Tibial nerve (tissue), 4 donors: Measurements from ENCODE around the gene ZFAND3. TPM values are rescaled to one million over a fixed set of nuclear protein-coding genes. Genes with fewer than 3 reads are reported as not detected.

Experiments
- DNase-seq, 2 donors: peaks; one replicate each; pipeline ENCODE4 v3.0.0-alpha.2; 2019; ENCODE audit warnings: low spot score in 2 of 2
- H3K27ac ChIP-seq, 4 donors: fragments of 200-600 bp; sonication (generic) in 3 of 4; one replicate each; pipeline ENCODE4 v1.5.1; 2017 to 2019; ENCODE audit warnings: mild to moderate bottlenecking in 1 of 4
- H3K27me3 ChIP-seq, 2 donors: fragments of 200-600 bp; sonication (generic) in 1 of 2; one replicate each; pipeline versions ENCODE4 v1.5.1 to v1.6.0; 2017 to 2019
- H3K36me3 ChIP-seq, 3 donors: fragments of 200-600 bp; sonication (generic); one replicate each; pipeline ENCODE4 v1.5.1; 2018 to 2019
- H3K4me1 ChIP-seq, 4 donors: fragments of 200-600 bp; sonication (generic) in 3 of 4; one replicate each; pipeline ENCODE4 v1.5.1; 2017 to 2019
- H3K4me3 ChIP-seq, 4 donors: fragments of 200-600 bp; sonication (generic) in 3 of 4; one replicate each; pipeline ENCODE4 v1.5.1; 2017 to 2019; ENCODE audit warnings: mild to moderate bottlenecking in 1 of 4, moderate library complexity in 1 of 4
- H3K9me3 ChIP-seq, 4 donors: fragments of 200-600 bp; sonication (generic) in 3 of 4; one replicate each; pipeline ENCODE4 v1.5.1; 2017 to 2019
- CTCF ChIP-seq, 5 experiments: fragments of 200-600 bp in 3 of 5; fragments of 450-650 bp in 2 of 5; sonication (generic) in 3 of 5; IDR thresholded peaks; one replicate each; pipeline ENCODE4 v1.5.1; 2016 to 2019; ENCODE audit warnings: antibody characterized with exemption in 5 of 5, mild to moderate bottlenecking in 3 of 5, moderate library complexity in 2 of 5
- EP300 ChIP-seq, 2 donors: sonication (generic); formaldehyde crosslinking; IDR thresholded peaks; one replicate each; pipeline ENCODE4 v1.6.1; 2017; ENCODE audit warnings: antibody characterized with exemption in 2 of 2, mild to moderate bottlenecking in 1 of 2
- POLR2A ChIP-seq, 2 donors: fragments of 450-650 bp; IDR thresholded peaks; one replicate each; pipeline ENCODE4 v1.6.1; 2017; ENCODE audit warnings: antibody characterized with exemption in 2 of 2, mild to moderate bottlenecking in 2 of 2, moderate library complexity in 2 of 2
- WGBS, 2 donors: methylation state at CpG; one replicate each; pipeline ENCODE4 v1.1.5; 2018; 5-methylcytosine and 5-hydroxymethylcytosine counted together
- total RNA-seq, 4 donors: library from RNA; depleted of rRNA; stranded (reverse); fragments of >200 nt; gene quantifications; one replicate each; pipeline ENCODE4 v1.1.0, GENCODE V29; 2016

ZFAND3 gene
- total RNA-seq, 4 donors from 2014 or later, result 30.1 to 47.9 (median 39.1) TPM

- WGBS, 2 donors, result 90 to 97% methylated on average over 1 of the region's 1 CpG
- TF ChIP-seq CTCF (IDR thresholded peaks at IDR 0.05) (no peak), POLR2A (IDR thresholded peaks at IDR 0.05) (no peak), EP300 (IDR thresholded peaks at IDR 0.05) (no peak)
- Histone ChIP-seq H3K9me3 (peaks cover 0 to 18% (median 5%) of the 10 kb centered on the region in 4 donors), H3K27me3 (no peaks in the 10 kb centered on the region), H3K27ac (no peak overlapping the region), H3K4me1 (peaks cover 0 to 16% (median 6%) of the 10 kb centered on the region in 4 donors), H3K36me3 (peaks cover 0 to 11% (median 0%) of the 10 kb centered on the region in 3 donors), H3K4me3 (no peak overlapping the region)
- DNase-seq, result no peak
These were observed 155.4 kb downstream of the ZFAND3 start for GRCh38 chr6:37974943-37975342.

- TF ChIP-seq EP300 (IDR thresholded peaks at IDR 0.05) (no peak), CTCF (IDR thresholded peaks at IDR 0.05) (no peak), POLR2A (IDR thresholded peaks at IDR 0.05) (no peak)
- no peak overlapping the region for H3K27ac ChIP-seq
- H3K36me3 ChIP-seq, result peaks cover 0 to 11% (median 0%) of the 10 kb centered on the region in 3 donors
- H3K9me3 ChIP-seq, result peaks cover 0 to 18% (median 5%) of the 10 kb centered on the region in 4 donors
- H3K4me1 ChIP-seq, result peaks cover 0 to 22% (median 11%) of the 10 kb centered on the region in 4 donors
- no peak for DNase-seq
- 72 to 94% methylated on average over 3 of the region's 3 CpGs for WGBS, 2 donors
- H3K4me3 ChIP-seq, result no peak overlapping the region
- no peaks in the 10 kb centered on the region for H3K27me3 ChIP-seq
These were observed 158.2 kb downstream of the ZFAND3 start for GRCh38 chr6:37977715-37978114.

DNA sequence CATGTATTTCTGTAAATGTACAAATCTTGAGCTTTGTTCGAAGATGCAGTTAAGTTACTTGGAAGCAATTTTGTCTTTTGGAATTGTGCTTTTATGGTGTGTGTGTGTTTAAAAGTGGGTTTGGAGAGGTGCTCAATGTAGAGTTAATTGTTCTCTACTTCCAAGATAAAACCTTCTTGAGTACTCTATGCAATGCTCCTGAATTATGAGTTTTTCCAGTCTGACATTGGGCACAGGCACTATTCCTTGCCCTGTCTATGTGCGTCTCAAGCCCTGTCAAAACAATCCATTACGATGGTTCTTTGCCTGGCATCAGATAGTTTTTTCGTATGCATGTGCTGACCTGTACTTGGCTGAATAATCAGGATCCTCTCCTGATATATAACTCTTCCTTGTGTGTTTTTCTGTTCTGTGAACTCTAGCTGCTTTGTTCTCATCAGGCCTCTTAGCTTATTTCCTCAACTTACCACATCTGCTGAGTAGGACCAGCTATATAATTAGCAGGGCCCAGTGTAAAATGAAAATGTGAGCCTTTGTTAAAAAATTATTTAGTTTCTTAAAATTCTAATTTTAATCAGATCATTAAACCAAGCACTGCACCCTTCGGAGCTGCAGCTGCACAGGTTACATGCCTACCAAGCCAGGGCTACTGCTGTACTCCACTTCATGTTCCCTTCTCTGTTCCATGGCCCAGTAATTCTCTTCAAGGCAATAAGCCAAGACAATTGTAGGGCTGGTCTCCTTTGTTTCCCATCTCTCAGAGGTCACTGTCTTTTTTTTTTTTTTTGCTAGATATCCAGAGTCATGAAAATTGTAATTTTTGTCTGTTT lies 160.1 kb downstream of the ZFAND3 start:
- Histone ChIP-seq H3K36me3 (peaks cover 0 to 4% (median 0%) of the 10 kb centered on the region in 3 donors), H3K27ac (no peak overlapping the region), H3K4me1 (peaks cover 0 to 32% (median 11%) of the 10 kb centered on the region in 4 donors), H3K9me3 (peaks cover 0 to 10% (median 3%) of the 10 kb centered on the region in 4 donors), H3K27me3 (no peaks in the 10 kb centered on the region), H3K4me3 (no peak overlapping the region)
- TF ChIP-seq EP300 (IDR thresholded peaks at IDR 0.05), result no peak
- no peak for TF ChIP-seq CTCF (IDR thresholded peaks at IDR 0.05)
- no peak for TF ChIP-seq POLR2A (IDR thresholded peaks at IDR 0.05)
- no peak for DNase-seq
- 78 to 90% methylated on average over 4 to 5 of the region's 5 CpGs for WGBS, 2 donors

GRCh38 chr6:37980222-37980595 lies 160.7 kb downstream of the ZFAND3 start:
- Histone ChIP-seq H3K9me3 (peaks cover 0 to 4% (median 0%) of the 10 kb centered on the region in 4 donors), H3K27ac (no peak overlapping the region), H3K36me3 (no peaks in the 10 kb centered on the region), H3K27me3 (no peaks in the 10 kb centered on the region), H3K4me3 (no peak overlapping the region), H3K4me1 (peaks cover 0 to 35% (median 11%) of the 10 kb centered on the region in 4 donors)
- DNase-seq, result no peak
- TF ChIP-seq EP300 (IDR thresholded peaks at IDR 0.05) (no peak), POLR2A (IDR thresholded peaks at IDR 0.05) (no peak), CTCF (IDR thresholded peaks at IDR 0.05) (no peak)
- WGBS, 2 donors, result 27 to 56% methylated on average over 1 of the region's 1 CpG

- DNase-seq, result no peak
- H3K27me3 ChIP-seq, result no peaks in the 10 kb centered on the region
- TF ChIP-seq CTCF (IDR thresholded peaks at IDR 0.05), result no peak
- TF ChIP-seq POLR2A (IDR thresholded peaks at IDR 0.05), result no peak
- H3K4me3 ChIP-seq, result no peak overlapping the region
- WGBS, 2 donors, result 82 to 96% methylated on average over 2 of the region's 2 CpGs
- H3K4me1 ChIP-seq, result peaks cover 0 to 45% (median 11%) of the 10 kb centered on the region in 4 donors
- no peak overlapping the region for H3K27ac ChIP-seq
- H3K36me3 ChIP-seq, result no peaks in the 10 kb centered on the region
- H3K9me3 ChIP-seq, result no peaks in the 10 kb centered on the region
These were observed 162.1 kb downstream of the ZFAND3 start for GRCh38 chr6:37981626-37982025.
